Measurements from ENCODE around the gene MGME1.

DNA sequence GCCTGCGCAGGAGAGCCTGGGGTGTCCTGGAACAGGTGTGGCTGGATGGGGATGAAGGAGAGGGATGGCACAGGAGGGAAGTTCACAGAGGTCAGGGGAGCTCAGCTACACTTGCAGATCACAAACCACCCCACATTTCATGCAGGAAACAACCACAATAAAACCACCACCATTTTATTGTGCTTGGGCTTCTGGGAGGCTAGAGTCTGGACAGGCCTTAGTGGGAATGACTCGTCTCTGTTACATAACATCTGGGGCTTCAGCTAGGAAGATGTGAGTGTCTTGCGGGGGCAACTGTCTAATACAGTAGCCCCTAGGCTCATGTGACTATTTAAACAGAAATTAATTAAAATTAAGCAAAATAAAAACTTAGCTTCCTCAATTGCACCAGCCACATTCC lies 33.6 kb upstream of the MGME1 start:
- TF ChIP-seq, protein P1, sequence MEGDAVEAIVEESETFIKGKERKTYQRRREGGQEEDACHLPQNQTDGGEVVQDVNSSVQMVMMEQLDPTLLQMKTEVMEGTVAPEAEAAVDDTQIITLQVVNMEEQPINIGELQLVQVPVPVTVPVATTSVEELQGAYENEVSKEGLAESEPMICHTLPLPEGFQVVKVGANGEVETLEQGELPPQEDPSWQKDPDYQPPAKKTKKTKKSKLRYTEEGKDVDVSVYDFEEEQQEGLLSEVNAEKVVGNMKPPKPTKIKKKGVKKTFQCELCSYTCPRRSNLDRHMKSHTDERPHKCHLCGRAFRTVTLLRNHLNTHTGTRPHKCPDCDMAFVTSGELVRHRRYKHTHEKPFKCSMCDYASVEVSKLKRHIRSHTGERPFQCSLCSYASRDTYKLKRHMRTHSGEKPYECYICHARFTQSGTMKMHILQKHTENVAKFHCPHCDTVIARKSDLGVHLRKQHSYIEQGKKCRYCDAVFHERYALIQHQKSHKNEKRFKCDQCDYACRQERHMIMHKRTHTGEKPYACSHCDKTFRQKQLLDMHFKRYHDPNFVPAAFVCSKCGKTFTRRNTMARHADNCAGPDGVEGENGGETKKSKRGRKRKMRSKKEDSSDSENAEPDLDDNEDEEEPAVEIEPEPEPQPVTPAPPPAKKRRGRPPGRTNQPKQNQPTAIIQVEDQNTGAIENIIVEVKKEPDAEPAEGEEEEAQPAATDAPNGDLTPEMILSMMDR (conservative IDR thresholded peaks at IDR 0.05; ENCODE audit: low read depth, low read length), result no peak
- no peak for TF ChIP-seq EZH2 (IDR thresholded peaks at IDR 0.05; ENCODE audit: low read length, unreplicated experiment)
